Muscle of leg (tissue), 11 donors: ENCODE results near the gene EVI5. TPM values are rescaled to one million over a fixed set of nuclear protein-coding genes. Genes with fewer than 3 reads are reported as not detected.
A peak's percentile ranks its signal among the peaks of the same experiment; 100 is the strongest.

Source experiments
- DNase-seq: peaks from one replicate; pipeline ENCODE4 v3.0.0; 2013
- H3K27ac ChIP-seq: one replicate; pipeline ENCODE4 v1.5.1; 2013; ENCODE audit warnings: mild to moderate bottlenecking, low read length, control low read depth
- H3K27me3 ChIP-seq: one replicate; pipeline ENCODE4 v1.6.1; 2013; ENCODE audit warnings: low read length; ENCODE audit not compliant: control insufficient read depth, insufficient read depth
- H3K36me3 ChIP-seq: one replicate; pipeline ENCODE4 v1.6.1; 2013; ENCODE audit warnings: low read length; ENCODE audit not compliant: control insufficient read depth, insufficient read depth
- H3K4me1 ChIP-seq: one replicate; pipeline ENCODE4 v1.6.1; 2013; ENCODE audit warnings: low read length; ENCODE audit not compliant: control insufficient read depth, insufficient read depth
- H3K4me3 ChIP-seq: one replicate; pipeline ENCODE4 v1.5.1; 2013; ENCODE audit warnings: low read length, control low read depth
- H3K9me3 ChIP-seq: replicated peaks from 2 replicates; pipeline ENCODE4 v1.6.1; 2013; ENCODE audit warnings: low read depth, low read length; ENCODE audit not compliant: control insufficient read depth
- WGBS: methylation state at CpG from one replicate; pipeline ENCODE4 v1.1.5; 2013; ENCODE audit warnings: missing lambda C conversion rate; ENCODE audit not compliant: insufficient coverage; 5-methylcytosine and 5-hydroxymethylcytosine counted together
- polyA plus RNA-seq, 8 donors: library from polyadenylated mRNA; unstranded; fragments of 120-200 nt; gene quantifications; one replicate each; pipeline versions ENCODE4 v1.2.1 to v1.2.3, GENCODE V29; 2013; ENCODE audit warnings: inconsistent platforms in 1 of 8, low replicate concordance in 1 of 8; ENCODE audit not compliant: insufficient read length in 8 of 8, insufficient read depth in 1 of 8
- total RNA-seq: library from RNA; stranded (reverse); fragments of 120-200 nt; gene quantifications from one replicate; pipeline ENCODE4 v1.2.4, GENCODE V29; 2013

Gene EVI5
- total and polyA plus RNA-seq, 9 donors, result 9.3 to 31.7 (median 13.6) TPM

DNA sequence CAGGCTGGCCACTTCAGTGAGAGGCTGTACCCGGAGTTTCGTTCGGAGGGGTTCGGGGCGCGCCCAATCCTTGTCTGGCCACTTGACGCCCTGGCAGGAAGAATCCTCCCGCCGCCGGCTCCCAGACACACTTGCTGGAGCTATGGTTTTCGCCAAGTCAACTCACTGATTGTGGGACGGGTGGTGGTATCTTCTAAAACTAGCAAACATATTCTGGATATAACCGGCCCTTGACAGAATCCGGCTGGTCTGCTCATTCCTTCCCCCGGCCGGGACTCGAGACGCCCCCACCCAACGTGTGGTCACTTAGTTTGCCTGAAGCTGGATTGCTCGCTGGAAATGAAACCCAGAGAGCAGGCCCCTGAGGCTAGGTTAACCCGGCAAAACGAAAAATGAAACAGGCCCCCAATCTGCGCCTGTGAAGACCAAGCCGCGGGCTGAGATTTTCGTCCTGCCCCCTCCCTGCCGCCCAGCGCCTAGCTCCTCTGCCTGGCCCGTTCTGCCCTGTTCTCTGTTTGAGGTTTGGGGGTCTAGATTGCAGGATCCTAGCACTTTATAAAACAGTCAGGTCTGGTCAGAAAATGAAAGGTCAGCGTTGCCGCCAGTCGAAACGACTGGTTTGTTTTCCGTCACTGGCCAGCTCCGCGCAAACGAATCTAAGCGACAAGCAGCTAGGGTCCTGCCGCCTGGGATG lies 302.8 kb downstream of the EVI5 start:
- WGBS, result 9% methylated on average over 32 of the region's 39 CpGs
- H3K9me3 ChIP-seq, result no peaks in the 10 kb centered on the region
- H3K4me3 ChIP-seq, result peak overlapping the region; percentile 25
- peaks cover 62% of the 10 kb centered on the region for H3K4me1 ChIP-seq
- no peaks in the 10 kb centered on the region for H3K36me3 ChIP-seq
- no peak overlapping the region for H3K27ac ChIP-seq
- H3K27me3 ChIP-seq, result peaks cover 94% of the 10 kb centered on the region
- DNase-seq, result peak; percentile 25

DNA sequence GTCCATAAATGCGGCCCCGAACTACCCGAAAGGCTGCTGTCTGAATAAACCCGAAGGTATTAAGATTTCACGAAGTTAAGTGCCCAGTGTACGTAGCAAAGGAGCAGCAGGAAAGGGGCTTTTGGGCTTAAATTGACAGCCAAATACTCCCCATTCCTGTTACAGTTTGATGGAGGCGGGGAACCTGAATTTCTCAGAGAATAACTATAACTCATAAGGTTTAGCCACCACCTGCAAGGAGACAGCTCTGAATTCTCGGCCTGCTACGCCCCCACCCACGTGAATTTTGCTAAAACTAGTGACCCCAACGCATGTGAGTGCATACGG lies 303.3 kb downstream of the EVI5 start:
- Histone ChIP-seq H3K27me3 (peaks cover 89% of the 10 kb centered on the region), H3K4me3 (peak overlapping the region; percentile 25), H3K27ac (no peak overlapping the region), H3K9me3 (no peaks in the 10 kb centered on the region), H3K36me3 (no peaks in the 10 kb centered on the region), H3K4me1 (peaks cover 59% of the 10 kb centered on the region)
- no peak for DNase-seq
- 22% methylated on average over 4 of the region's 12 CpGs for WGBS

DNA sequence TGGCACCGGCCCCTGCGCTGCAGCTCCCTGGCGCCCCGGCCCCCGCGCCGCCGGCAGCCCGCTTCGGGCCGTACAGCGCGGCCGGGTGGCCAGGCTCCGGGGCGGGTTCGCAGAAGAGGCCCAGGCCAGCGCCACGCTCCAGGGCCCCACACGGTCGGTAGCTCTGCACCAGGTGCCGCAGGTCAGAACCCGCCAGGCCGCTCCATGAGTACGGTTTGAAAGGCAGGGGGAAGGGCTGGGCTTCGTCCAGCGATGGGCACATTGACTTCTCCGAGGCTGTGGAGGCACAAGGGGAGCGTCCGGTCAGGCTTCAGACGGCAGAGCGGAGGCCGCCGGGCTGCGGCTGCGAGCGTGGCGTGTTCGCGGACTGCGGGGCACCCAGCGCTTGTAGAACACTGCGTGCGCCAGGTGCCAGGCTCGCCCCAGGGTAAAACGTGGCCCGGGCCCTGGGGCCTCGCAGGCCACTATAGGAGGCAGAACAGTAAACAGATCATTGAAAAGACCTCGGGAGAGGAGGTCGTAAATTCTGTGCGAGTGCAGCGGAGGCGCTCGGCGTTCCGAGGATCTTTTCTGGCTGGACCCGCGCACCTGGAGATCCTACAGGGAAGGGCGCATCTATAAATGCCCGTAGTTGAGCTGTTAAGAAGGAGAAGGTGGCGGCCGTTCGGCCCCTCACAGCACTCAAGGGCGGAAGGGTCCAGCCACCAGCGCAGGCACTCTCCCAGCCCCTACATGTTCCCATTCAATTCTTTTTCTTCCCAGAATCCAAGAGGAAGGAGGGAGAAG lies 303.9 kb downstream of the EVI5 start:
- WGBS, result 9% methylated on average over 60 of the region's 65 CpGs
- Histone ChIP-seq H3K4me1 (peaks cover 56% of the 10 kb centered on the region), H3K27me3 (peaks cover 88% of the 10 kb centered on the region), H3K36me3 (no peaks in the 10 kb centered on the region), H3K27ac (no peak overlapping the region), H3K9me3 (no peaks in the 10 kb centered on the region), H3K4me3 (no peak overlapping the region)
- no peak for DNase-seq

DNA sequence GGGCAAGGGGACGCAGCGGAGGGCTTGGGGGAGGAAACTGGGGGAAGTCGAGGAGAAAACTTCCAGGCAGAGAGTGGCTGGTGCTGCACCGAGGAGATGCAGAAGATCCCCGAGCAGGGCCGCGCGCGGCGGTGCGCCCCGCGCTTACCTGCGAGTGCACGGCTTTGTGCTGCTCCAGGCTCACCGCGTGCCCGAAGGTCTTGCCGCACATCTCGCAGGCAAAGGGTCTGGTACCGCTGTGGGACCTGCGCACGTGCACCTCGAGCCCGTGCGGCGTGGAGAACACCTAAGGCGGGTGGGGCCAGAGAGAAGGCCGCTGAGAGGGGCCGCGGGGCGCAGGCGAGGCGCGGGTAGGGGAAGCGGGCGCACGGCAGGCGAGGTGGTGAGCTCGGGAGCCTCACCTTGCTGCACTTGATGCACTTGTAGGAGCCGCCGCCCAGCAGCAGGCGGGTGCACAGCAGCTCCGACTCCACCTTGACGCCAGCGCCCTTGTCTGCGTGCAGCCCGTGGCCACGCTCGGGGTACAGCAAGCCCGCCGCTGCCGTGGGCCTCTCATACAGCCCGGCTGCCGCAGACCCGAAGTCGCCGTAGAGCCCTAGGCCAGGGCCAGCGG lies 304.6 kb downstream of the EVI5 start:
- no peak overlapping the region for H3K4me3 ChIP-seq
- no peak overlapping the region for H3K27ac ChIP-seq
- DNase-seq, result no peak
- peaks cover 50% of the 10 kb centered on the region for H3K4me1 ChIP-seq
- no peaks in the 10 kb centered on the region for H3K9me3 ChIP-seq
- WGBS, result 9% methylated on average over 59 of the region's 59 CpGs
- peaks cover 86% of the 10 kb centered on the region for H3K27me3 ChIP-seq
- H3K36me3 ChIP-seq, result no peaks in the 10 kb centered on the region

DNA sequence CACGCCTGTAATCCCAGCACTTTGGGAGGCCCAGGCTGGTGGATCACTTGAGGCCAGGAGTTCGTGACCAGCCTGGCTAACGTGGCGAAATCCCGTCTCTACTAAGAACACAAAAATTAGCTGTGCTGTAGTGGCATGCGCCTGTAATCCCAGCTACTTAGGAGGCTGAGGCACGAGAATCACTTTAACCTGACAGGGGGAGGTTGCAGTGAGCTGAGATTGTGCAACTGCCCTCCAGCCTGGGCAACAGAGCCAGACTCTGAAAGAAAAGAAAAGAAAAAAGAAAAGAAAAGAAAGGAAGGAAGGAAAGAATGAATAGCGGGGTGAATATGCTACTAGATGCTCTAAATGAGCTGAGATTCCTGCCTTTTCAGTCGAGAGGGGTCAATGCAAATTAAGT lies 305.3 kb downstream of the EVI5 start:
- Histone ChIP-seq H3K4me3 (no peak overlapping the region), H3K27ac (no peak overlapping the region), H3K9me3 (no peaks in the 10 kb centered on the region), H3K36me3 (no peaks in the 10 kb centered on the region), H3K4me1 (peaks cover 43% of the 10 kb centered on the region), H3K27me3 (peaks cover 82% of the 10 kb centered on the region)
- no peak for DNase-seq
- 77% methylated on average over 7 of the region's 9 CpGs for WGBS

DNA sequence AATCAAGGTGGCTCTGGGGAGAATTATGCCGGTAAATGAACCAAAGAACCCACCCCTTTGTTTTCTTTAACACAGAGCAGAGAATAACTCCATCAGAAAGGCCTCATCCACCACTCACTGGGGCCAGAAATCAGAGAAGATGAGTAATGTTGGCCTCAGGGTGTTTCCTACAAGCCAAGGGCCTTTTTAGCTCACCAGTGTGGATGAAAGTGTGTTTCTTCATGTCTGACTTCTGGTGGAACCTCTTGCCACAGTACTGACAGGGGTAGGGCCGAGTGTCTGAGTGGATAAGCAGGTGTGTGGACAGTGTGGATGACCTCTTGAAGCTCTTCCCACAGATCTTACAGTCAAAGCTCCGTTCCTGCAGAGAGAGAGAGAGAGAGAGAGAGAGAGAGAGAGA lies 306.5 kb downstream of the EVI5 start:
- DNase-seq, result no peak
- H3K27me3 ChIP-seq, result peaks cover 77% of the 10 kb centered on the region
- WGBS, result no CpG with 5 or more reads among the region's 3 CpGs
- peaks cover 31% of the 10 kb centered on the region for H3K4me1 ChIP-seq
- no peak overlapping the region for H3K4me3 ChIP-seq
- H3K36me3 ChIP-seq, result no peaks in the 10 kb centered on the region
- H3K9me3 ChIP-seq, result no peaks in the 10 kb centered on the region
- no peak overlapping the region for H3K27ac ChIP-seq

DNA sequence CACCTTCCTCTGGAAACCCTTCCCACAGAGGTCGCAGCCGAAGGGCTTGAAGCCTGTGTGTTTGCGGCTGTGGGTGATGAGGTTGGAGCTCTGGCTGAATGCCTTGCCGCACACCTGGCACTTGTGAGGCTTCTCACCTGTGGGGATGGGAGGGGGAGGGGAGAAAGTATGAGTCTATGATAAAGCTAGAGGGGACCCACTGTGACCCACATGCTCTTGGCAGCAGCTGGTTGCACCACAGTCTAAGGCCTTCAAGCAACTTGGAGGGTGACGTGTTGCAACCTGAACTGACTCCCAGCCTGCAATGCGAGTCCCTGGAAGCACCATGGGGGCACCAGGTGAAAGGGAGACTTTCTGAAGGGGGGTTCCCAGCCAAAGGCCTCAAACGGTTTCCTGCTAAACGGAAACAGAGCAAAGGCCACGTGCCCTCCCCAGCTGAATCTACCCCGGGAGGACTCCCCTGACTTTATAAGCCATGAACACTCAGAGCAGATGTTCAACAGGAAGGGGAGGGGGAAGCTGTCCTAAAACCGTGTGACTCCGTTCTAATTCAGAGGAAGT lies 308.8 kb downstream of the EVI5 start:
- no peaks in the 10 kb centered on the region for H3K9me3 ChIP-seq
- 18% methylated on average over 6 of the region's 12 CpGs for WGBS
- H3K27ac ChIP-seq, result no peak overlapping the region
- no peaks in the 10 kb centered on the region for H3K36me3 ChIP-seq
- H3K4me1 ChIP-seq, result peaks cover 8% of the 10 kb centered on the region
- peak; percentile 25 for DNase-seq
- no peak overlapping the region for H3K4me3 ChIP-seq
- peaks cover 56% of the 10 kb centered on the region for H3K27me3 ChIP-seq

DNA sequence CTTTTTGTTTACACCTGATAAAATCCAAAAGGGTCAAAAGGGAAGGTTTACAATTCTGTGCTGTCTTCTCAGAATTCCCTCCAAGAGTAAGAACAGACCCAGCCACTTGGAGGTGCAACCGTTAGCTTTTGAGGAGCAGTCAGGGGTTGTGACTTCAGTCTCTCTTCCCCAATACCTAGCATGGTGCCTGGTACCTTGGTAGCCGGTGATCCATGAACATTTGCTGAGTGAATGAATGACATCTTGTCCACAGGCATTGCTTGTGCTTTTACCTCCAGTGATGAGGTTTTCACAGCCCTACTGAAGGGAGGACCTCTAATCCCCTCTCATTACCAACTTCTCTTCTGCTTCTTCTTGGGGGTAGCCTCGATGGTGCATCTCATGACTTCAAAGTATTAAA lies 309.9 kb downstream of the EVI5 start:
- no peaks in the 10 kb centered on the region for H3K36me3 ChIP-seq
- no peak for DNase-seq
- no peak overlapping the region for H3K4me3 ChIP-seq
- no peak overlapping the region for H3K27ac ChIP-seq
- WGBS, result no CpG with 5 or more reads among the region's 3 CpGs
- no peaks in the 10 kb centered on the region for H3K9me3 ChIP-seq
- peaks cover 44% of the 10 kb centered on the region for H3K27me3 ChIP-seq
- H3K4me1 ChIP-seq, result no peaks in the 10 kb centered on the region

DNA sequence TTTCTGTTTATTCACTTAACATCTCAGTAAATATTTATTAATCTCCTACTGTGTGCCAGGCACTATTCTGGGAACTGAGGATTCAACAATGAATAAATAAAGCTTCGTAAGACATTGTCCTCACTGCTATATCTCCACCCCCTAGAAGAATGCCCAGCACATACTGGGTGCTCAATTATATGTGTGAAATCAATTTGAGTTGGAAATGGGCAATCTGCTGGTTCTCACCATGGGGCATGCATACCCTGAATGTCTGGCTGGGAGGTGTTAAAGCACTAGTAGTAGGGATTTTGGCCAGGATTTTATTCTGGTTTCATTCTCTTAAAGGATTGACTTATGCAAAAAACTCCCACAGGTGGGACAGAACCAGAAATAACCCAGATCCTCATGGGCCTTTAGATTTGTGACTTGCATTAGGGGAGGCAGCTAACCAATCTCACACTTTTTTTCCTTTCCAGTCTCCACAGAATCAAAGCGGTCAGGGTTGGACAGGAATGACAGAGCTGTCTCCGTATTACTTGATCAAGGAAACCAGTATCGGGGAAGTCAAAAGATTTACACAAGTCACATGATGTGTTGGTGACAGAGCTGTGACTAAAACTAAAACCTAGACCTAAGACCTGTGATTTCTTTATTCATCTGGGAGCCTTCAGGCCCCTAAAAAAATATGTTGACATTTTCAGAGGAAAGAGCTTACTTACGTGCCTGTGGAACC lies 311.0 kb downstream of the EVI5 start:
- WGBS, result no CpG with 5 or more reads among the region's 5 CpGs
- DNase-seq, result no peak
- H3K36me3 ChIP-seq, result no peaks in the 10 kb centered on the region
- no peak overlapping the region for H3K27ac ChIP-seq
- H3K27me3 ChIP-seq, result peaks cover 33% of the 10 kb centered on the region
- H3K4me1 ChIP-seq, result no peaks in the 10 kb centered on the region
- H3K4me3 ChIP-seq, result no peak overlapping the region
- no peaks in the 10 kb centered on the region for H3K9me3 ChIP-seq

DNA sequence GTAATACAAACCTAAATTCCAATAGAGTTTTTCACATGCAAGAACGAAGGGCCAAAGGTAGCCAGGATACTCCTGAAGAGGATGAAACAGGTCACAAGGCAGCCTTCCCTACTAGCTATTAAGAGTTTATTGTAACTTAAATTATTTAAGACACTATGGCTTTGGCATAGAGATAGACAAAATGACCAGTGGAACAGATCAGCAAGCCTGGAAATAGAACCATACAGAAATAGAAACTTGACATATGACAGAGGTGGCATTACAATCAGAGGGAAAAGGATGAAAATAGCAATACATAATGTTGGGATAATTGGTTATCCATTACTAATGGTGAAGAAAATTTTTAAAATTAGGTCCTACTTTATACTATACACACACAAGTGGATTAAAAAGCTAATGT lies 314.7 kb downstream of the EVI5 start:
- H3K9me3 ChIP-seq, result no peaks in the 10 kb centered on the region
- H3K4me1 ChIP-seq, result no peaks in the 10 kb centered on the region
- WGBS, result no CpG with 5 or more reads among the region's 1 CpG
- H3K27ac ChIP-seq, result no peak overlapping the region
- H3K27me3 ChIP-seq, result peaks cover 11% of the 10 kb centered on the region
- no peaks in the 10 kb centered on the region for H3K36me3 ChIP-seq
- no peak for DNase-seq
- H3K4me3 ChIP-seq, result no peak overlapping the region
